ENCODE data around the gene MRPL32.

The MRPL32 gene

GRCh38 chr7:42940985-42941847 lies 9.0 kb downstream of the MRPL32 start:
- WGBS = 58% methylated on average over 13 of the region's 13 CpGs
- H3K9ac ChIP-seq (ENCODE audit: low read length) = no peak overlapping the region

GRCh38 chr7:42945821-42946626 lies 13.8 kb downstream of the MRPL32 start:
- no peak overlapping the region for H4K91ac ChIP-seq (ENCODE audit: low read length)
- no peaks in the 10 kb centered on the region for H3K27me3 ChIP-seq (ENCODE audit: control insufficient read depth in 1 of 2, insufficient read depth in 1 of 2, low read length in 2 of 2)
- H3K4me2 ChIP-seq (ENCODE audit: low read length, poor library complexity, severe bottlenecking) = no peak overlapping the region
- H3K4me3 ChIP-seq (ENCODE audit: insufficient read depth in 1 of 2, low read depth in 1 of 2, low read length in 2 of 2) = peak overlapping the region in 1 of 2 experiments; percentile 64
- peak overlapping the region in 1 of 2 experiments; percentile 88 for H3K18ac ChIP-seq (ENCODE audit: low read depth in 1 of 2, low read length in 2 of 2)
- H4K8ac ChIP-seq (ENCODE audit: low read length) = no peak overlapping the region
- no peak overlapping the region for H2AFZ ChIP-seq (ENCODE audit: low read depth, low read length)
- H2BK15ac ChIP-seq (ENCODE audit: low read depth, poor library complexity, severe bottlenecking) = no peak overlapping the region
- no peaks in the 10 kb centered on the region for H3K79me1 ChIP-seq (replicated peaks; ENCODE audit: low read length, poor library complexity, severe bottlenecking)
- DNase-seq = peak; percentile 19
- peak overlapping the region; percentile 67 for H3K9ac ChIP-seq (ENCODE audit: low read length)
- H2BK120ac ChIP-seq (ENCODE audit: low read depth, low read length) = no peak overlapping the region
- no peaks in the 10 kb centered on the region for H3K9me3 ChIP-seq (ENCODE audit: control insufficient read depth, low read length)
- H3K4ac ChIP-seq (ENCODE audit: low read depth in 1 of 2, low read length in 2 of 2) = peak overlapping the region in 1 of 2 experiments; percentile 73
- WGBS = 81% methylated on average over 2 of the region's 4 CpGs
- H3K27ac ChIP-seq (ENCODE audit: low read length, poor library complexity, severe bottlenecking) = no peak overlapping the region
- peak overlapping the region in 1 of 2 experiments; percentile 89 for H3K23ac ChIP-seq (ENCODE audit: low read length in 2 of 2)
- no peak overlapping the region for H3K14ac ChIP-seq (ENCODE audit: low read length in 2 of 2)
- H2BK5ac ChIP-seq (ENCODE audit: low read depth, low read length, poor library complexity, severe bottlenecking) = no peak overlapping the region
- peaks cover 2% of the 10 kb centered on the region for H3K4me1 ChIP-seq (ENCODE audit: control insufficient read depth, insufficient read depth, low read depth, low read length)
- no peaks in the 10 kb centered on the region for H3K36me3 ChIP-seq (ENCODE audit: control insufficient read depth in 1 of 2, insufficient read depth in 2 of 2, low read depth in 1 of 2, low read length in 2 of 2)
- H2AK5ac ChIP-seq (ENCODE audit: low read length, severe bottlenecking) = no peak overlapping the region
- peak overlapping the region; percentile 61 to 95 for H2BK12ac ChIP-seq (ENCODE audit: low read length in 2 of 2)

More at GRCh38 chr7:42940985-42941847, 9.0 kb downstream of the MRPL32 start:
- H3K36me3 ChIP-seq (ENCODE audit: control insufficient read depth in 1 of 2, insufficient read depth in 2 of 2, low read depth in 1 of 2, low read length in 2 of 2) = peaks cover 7 to 37% of the 10 kb centered on the region in 2 experiments
- no peak overlapping the region for H2BK5ac ChIP-seq (ENCODE audit: low read depth, low read length, poor library complexity, severe bottlenecking)
- H3K27me3 ChIP-seq (ENCODE audit: control insufficient read depth in 1 of 2, insufficient read depth in 1 of 2, low read length in 2 of 2) = no peaks in the 10 kb centered on the region
- DNase-seq = peak; percentile 72
- peak overlapping the region; percentile 58 for H2AK5ac ChIP-seq (ENCODE audit: low read length, severe bottlenecking)
- no peaks in the 10 kb centered on the region for H3K9me3 ChIP-seq (ENCODE audit: control insufficient read depth, low read length)
- no peak overlapping the region for H2AFZ ChIP-seq (ENCODE audit: low read depth, low read length)
- no peak overlapping the region for H2BK120ac ChIP-seq (ENCODE audit: low read depth, low read length)
- peaks cover 2% of the 10 kb centered on the region for H3K79me1 ChIP-seq (replicated peaks; ENCODE audit: low read length, poor library complexity, severe bottlenecking)
- no peak overlapping the region for H2BK15ac ChIP-seq (ENCODE audit: low read depth, poor library complexity, severe bottlenecking)
- H4K91ac ChIP-seq (ENCODE audit: low read length) = no peak overlapping the region
- no peak overlapping the region for H3K4ac ChIP-seq (ENCODE audit: low read depth in 1 of 2, low read length in 2 of 2)
- no peak overlapping the region for H3K4me2 ChIP-seq (ENCODE audit: low read length, poor library complexity, severe bottlenecking)
- no peak overlapping the region for H3K27ac ChIP-seq (ENCODE audit: low read length, poor library complexity, severe bottlenecking)
- no peak overlapping the region for H3K14ac ChIP-seq (ENCODE audit: low read length in 2 of 2)
- peaks cover 2% of the 10 kb centered on the region for H3K4me1 ChIP-seq (ENCODE audit: control insufficient read depth, insufficient read depth, low read depth, low read length)
- no peak overlapping the region for H4K8ac ChIP-seq (ENCODE audit: low read length)
- H2BK12ac ChIP-seq (ENCODE audit: low read length in 2 of 2) = peak overlapping the region in 1 of 2 experiments; percentile 89
- peak overlapping the region in 1 of 2 experiments; percentile 69 for H3K18ac ChIP-seq (ENCODE audit: low read depth in 1 of 2, low read length in 2 of 2)
- H3K23ac ChIP-seq (ENCODE audit: low read length in 2 of 2) = no peak overlapping the region
- no peak overlapping the region for H3K4me3 ChIP-seq (ENCODE audit: insufficient read depth in 1 of 2, low read depth in 1 of 2, low read length in 2 of 2)

GRCh38 chr7:42946627-42946950 lies 14.4 kb downstream of the MRPL32 start:
- Histone ChIP-seq H3K14ac (ENCODE audit: low read length in 2 of 2) (peak overlapping the region in 1 of 2 experiments; percentile 32), H4K91ac (ENCODE audit: low read length) (no peak overlapping the region), H3K9ac (ENCODE audit: low read length) (no peak overlapping the region), H2BK5ac (ENCODE audit: low read depth, low read length, poor library complexity, severe bottlenecking) (no peak overlapping the region), H3K4ac (ENCODE audit: low read depth in 1 of 2, low read length in 2 of 2) (peak overlapping the region in 1 of 2 experiments; percentile 73), H3K4me2 (ENCODE audit: low read length, poor library complexity, severe bottlenecking) (no peak overlapping the region), H3K79me1 (replicated peaks; ENCODE audit: low read length, poor library complexity, severe bottlenecking) (no peaks in the 10 kb centered on the region), H3K4me1 (ENCODE audit: control insufficient read depth, insufficient read depth, low read depth, low read length) (no peaks in the 10 kb centered on the region), H3K4me3 (ENCODE audit: insufficient read depth in 1 of 2, low read depth in 1 of 2, low read length in 2 of 2) (no peak overlapping the region), H3K27me3 (ENCODE audit: control insufficient read depth in 1 of 2, insufficient read depth in 1 of 2, low read length in 2 of 2) (no peaks in the 10 kb centered on the region), H3K36me3 (ENCODE audit: control insufficient read depth in 1 of 2, insufficient read depth in 2 of 2, low read depth in 1 of 2, low read length in 2 of 2) (no peaks in the 10 kb centered on the region), H3K9me3 (ENCODE audit: control insufficient read depth, low read length) (no peaks in the 10 kb centered on the region), H2BK120ac (ENCODE audit: low read depth, low read length) (no peak overlapping the region), H3K18ac (ENCODE audit: low read depth in 1 of 2, low read length in 2 of 2) (peak overlapping the region in 1 of 2 experiments; percentile 88), H2BK15ac (ENCODE audit: low read depth, poor library complexity, severe bottlenecking) (no peak overlapping the region), H4K8ac (ENCODE audit: low read length) (no peak overlapping the region), H3K23ac (ENCODE audit: low read length in 2 of 2) (peak overlapping the region in 1 of 2 experiments; percentile 89), H3K27ac (ENCODE audit: low read length, poor library complexity, severe bottlenecking) (no peak overlapping the region), H2AK5ac (ENCODE audit: low read length, severe bottlenecking) (no peak overlapping the region), H2BK12ac (ENCODE audit: low read length in 2 of 2) (peak overlapping the region; percentile 61 to 95), H2AFZ (ENCODE audit: low read depth, low read length) (no peak overlapping the region)
- peak; percentile 27 for DNase-seq
- 100% methylated on average over 2 of the region's 2 CpGs for WGBS

GRCh38 chr7:42947521-42947920 lies 15.3 kb downstream of the MRPL32 start:
- H3K79me1 ChIP-seq (replicated peaks; ENCODE audit: low read length, poor library complexity, severe bottlenecking) = no peaks in the 10 kb centered on the region
- no peak overlapping the region for H3K4ac ChIP-seq (ENCODE audit: low read depth in 1 of 2, low read length in 2 of 2)
- no peaks in the 10 kb centered on the region for H3K27me3 ChIP-seq (ENCODE audit: control insufficient read depth in 1 of 2, insufficient read depth in 1 of 2, low read length in 2 of 2)
- H3K9me3 ChIP-seq (ENCODE audit: control insufficient read depth, low read length) = no peaks in the 10 kb centered on the region
- H3K4me2 ChIP-seq (ENCODE audit: low read length, poor library complexity, severe bottlenecking) = no peak overlapping the region
- WGBS = 50% methylated on average over 1 of the region's 2 CpGs
- H3K4me3 ChIP-seq (ENCODE audit: insufficient read depth in 1 of 2, low read depth in 1 of 2, low read length in 2 of 2) = no peak overlapping the region
- no peak overlapping the region for H3K23ac ChIP-seq (ENCODE audit: low read length in 2 of 2)
- no peak overlapping the region for H3K14ac ChIP-seq (ENCODE audit: low read length in 2 of 2)
- H3K27ac ChIP-seq (ENCODE audit: low read length, poor library complexity, severe bottlenecking) = no peak overlapping the region
- H3K9ac ChIP-seq (ENCODE audit: low read length) = no peak overlapping the region
- no peak overlapping the region for H3K18ac ChIP-seq (ENCODE audit: low read depth in 1 of 2, low read length in 2 of 2)
- no peak overlapping the region for H2BK12ac ChIP-seq (ENCODE audit: low read length in 2 of 2)
- no peak overlapping the region for H4K8ac ChIP-seq (ENCODE audit: low read length)
- H4K91ac ChIP-seq (ENCODE audit: low read length) = no peak overlapping the region
- H2AK5ac ChIP-seq (ENCODE audit: low read length, severe bottlenecking) = no peak overlapping the region
- no peak overlapping the region for H2BK15ac ChIP-seq (ENCODE audit: low read depth, poor library complexity, severe bottlenecking)
- H3K36me3 ChIP-seq (ENCODE audit: control insufficient read depth in 1 of 2, insufficient read depth in 2 of 2, low read depth in 1 of 2, low read length in 2 of 2) = no peaks in the 10 kb centered on the region
- no peak overlapping the region for H2BK5ac ChIP-seq (ENCODE audit: low read depth, low read length, poor library complexity, severe bottlenecking)
- no peak overlapping the region for H2BK120ac ChIP-seq (ENCODE audit: low read depth, low read length)
- no peak overlapping the region for H2AFZ ChIP-seq (ENCODE audit: low read depth, low read length)
- DNase-seq = peak; percentile 30
- H3K4me1 ChIP-seq (ENCODE audit: control insufficient read depth, insufficient read depth, low read depth, low read length) = no peaks in the 10 kb centered on the region

Data from mesenchymal stem cell (in vitro differentiated cells and primary cell).